ENCODE measurements around the gene AGGF1.
"Not testable (repeated sequence)": the region's sequence is repeated elsewhere in the genome, so short reads cannot be mapped to it uniquely, and the experiment has no call there.

AGGF1 gene

GRCh38 chr5:77028631-77029375 is 1.4 kb upstream of the AGGF1 start:
- DNase-seq = no peak

GRCh38 chr5:77029376-77029885 is 773 bp upstream of the AGGF1 start:
- no peak for DNase-seq

GRCh38 chr5:77031891-77032290 is 1.7 kb downstream of the AGGF1 start:
- peak; percentile 11 to 58 (median 32) for DNase-seq

- DNase-seq = peak in 1 of 3 donors; percentile 5
Measured at GRCh38 chr5:77032635-77033034, 2.4 kb downstream of the AGGF1 start.

GRCh38 chr5:77033338-77033737 is 3.1 kb downstream of the AGGF1 start:
- peak in 1 of 3 donors; percentile 10 for DNase-seq

GRCh38 chr5:77035950-77036349 is 5.7 kb downstream of the AGGF1 start:
- peak in 1 of 3 donors; percentile 5 for DNase-seq

- DNase-seq = no peak
Measured at GRCh38 chr5:77046416-77047073, 16.3 kb downstream of the AGGF1 start.

- DNase-seq = no peak
Measured at GRCh38 chr5:77064040-77064439, 33.8 kb downstream of the AGGF1 start.

- peak; percentile 35 to 85 (median 78) for DNase-seq
Measured at GRCh38 chr5:77065256-77065655, 35.1 kb downstream of the AGGF1 start.

- DNase-seq = peak; percentile 7 to 41 (median 22)
Measured at GRCh38 chr5:77066184-77066583, 36.0 kb downstream of the AGGF1 start.

- peak; percentile 34 to 78 (median 38) for DNase-seq
Measured at GRCh38 chr5:77066823-77067442, 36.7 kb downstream of the AGGF1 start.

GRCh38 chr5:77073667-77074066 is 43.5 kb downstream of the AGGF1 start:
- DNase-seq = no peak

- DNase-seq = no peak
Measured at GRCh38 chr5:77074745-77075144, 44.5 kb downstream of the AGGF1 start.

GRCh38 chr5:77076961-77077828 is 47.0 kb downstream of the AGGF1 start:
- DNase-seq = peak; percentile 77 to 93 (median 86)

- DNase-seq = no peak
Measured at GRCh38 chr5:77077829-77078176, 47.6 kb downstream of the AGGF1 start.

GRCh38 chr5:77080479-77080878 is 50.3 kb downstream of the AGGF1 start:
- not testable (repeated sequence) for DNase-seq

- no peak for DNase-seq
Measured at GRCh38 chr5:77080905-77081304, 50.7 kb downstream of the AGGF1 start.

GRCh38 chr5:77082280-77082679 is 52.1 kb downstream of the AGGF1 start:
- DNase-seq = no peak

GRCh38 chr5:77083088-77083487 is 52.9 kb downstream of the AGGF1 start:
- peak; percentile 68 to 78 (median 68) for DNase-seq

- DNase-seq = no peak
Measured at GRCh38 chr5:77086368-77086688, 56.1 kb downstream of the AGGF1 start.

- peak; percentile 50 to 54 (median 51) for DNase-seq
Measured at GRCh38 chr5:77086689-77087483, 56.7 kb downstream of the AGGF1 start, which contains the start of gene ZBED3. TSS of gene ZBED3 (minus strand) at chr5:77087285. CDS start at chr5:77077878, 9,407 bp downstream.
